ENCODE results near the gene TTLL12.

TTLL12 gene

DNA sequence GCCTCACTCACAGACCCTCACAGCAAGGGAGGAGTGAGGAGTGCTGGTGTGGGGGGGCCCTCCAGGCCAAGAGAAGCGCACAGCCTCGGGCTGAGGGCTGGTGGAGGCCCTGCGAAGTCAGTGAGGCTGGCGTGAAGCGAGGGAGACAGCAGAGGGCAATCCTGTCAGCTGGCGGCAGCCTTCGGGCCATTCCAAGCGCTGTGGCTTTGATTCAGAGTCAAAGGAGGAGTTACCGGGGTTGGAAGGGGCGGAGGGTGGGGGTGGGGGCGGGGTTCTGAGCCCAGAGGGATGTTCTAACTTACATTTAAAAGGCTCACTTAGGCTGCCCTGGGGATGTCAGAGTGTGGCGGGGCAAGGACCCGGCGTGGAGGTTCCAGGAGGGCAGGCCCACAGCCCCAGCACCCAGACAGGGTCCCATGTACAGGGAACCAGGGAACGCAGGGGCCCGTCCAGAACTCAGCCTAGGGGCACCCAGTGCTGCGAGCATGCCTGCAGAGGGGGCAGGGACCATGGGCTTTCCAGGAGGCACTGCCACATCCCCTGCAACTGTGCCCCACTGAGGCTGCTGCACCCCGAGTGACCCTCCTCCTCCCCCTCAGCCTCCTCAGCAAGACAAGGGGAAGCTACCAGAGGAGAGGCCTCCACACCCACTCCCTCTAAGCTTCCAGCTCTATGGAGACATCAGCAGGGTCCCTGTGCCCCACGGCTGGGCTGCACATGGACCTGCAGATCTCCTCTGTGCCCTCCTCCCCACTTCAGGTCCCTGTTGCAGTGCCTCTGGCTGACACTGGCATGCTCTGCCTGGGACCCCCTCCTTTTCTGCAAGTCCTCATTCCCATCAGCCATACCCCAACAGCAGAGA, 39.7 kb upstream of the TTLL12 start:
- peaks cover 5% of the 10 kb centered on the region for H3K27me3 ChIP-seq (ENCODE audit: control insufficient read depth, insufficient read depth, low read length)
- H3K4me1 ChIP-seq (ENCODE audit: control insufficient read depth, insufficient read depth, low read length): peaks cover 10% of the 10 kb centered on the region
- H3K4me3 ChIP-seq (ENCODE audit: low read depth, low read length): no peak overlapping the region
- no peaks in the 10 kb centered on the region for H3K9me3 ChIP-seq (ENCODE audit: control insufficient read depth, insufficient read depth, low read length)
- no peak overlapping the region for H3K9ac ChIP-seq (ENCODE audit: low read depth, low read length)
- H3K36me3 ChIP-seq (ENCODE audit: control insufficient read depth, insufficient read depth, low read length): no peaks in the 10 kb centered on the region

DNA sequence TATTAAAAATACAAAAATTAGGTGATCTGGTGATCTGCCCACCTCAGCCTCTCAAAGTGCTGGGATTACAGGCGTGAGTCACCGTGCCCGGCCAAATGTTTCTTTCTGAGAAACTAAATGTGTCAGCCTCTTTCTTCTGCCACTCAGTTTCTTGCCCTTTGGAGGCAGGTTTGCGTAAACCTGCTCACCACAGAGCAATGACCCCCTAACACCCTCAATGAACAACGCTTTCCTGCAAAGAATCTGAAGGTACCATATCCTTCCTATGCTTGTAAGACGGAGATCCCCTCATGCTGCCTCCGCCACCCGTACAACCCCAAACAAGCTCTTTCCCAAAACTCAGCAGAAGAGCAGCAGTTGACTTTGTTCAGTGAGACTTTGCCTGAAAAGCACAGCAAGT, 38.7 kb upstream of the TTLL12 start:
- H3K4me1 ChIP-seq (ENCODE audit: control insufficient read depth, insufficient read depth, low read length): peaks cover 10% of the 10 kb centered on the region
- H3K9me3 ChIP-seq (ENCODE audit: control insufficient read depth, insufficient read depth, low read length): no peaks in the 10 kb centered on the region
- H3K27me3 ChIP-seq (ENCODE audit: control insufficient read depth, insufficient read depth, low read length): peaks cover 5% of the 10 kb centered on the region

DNA sequence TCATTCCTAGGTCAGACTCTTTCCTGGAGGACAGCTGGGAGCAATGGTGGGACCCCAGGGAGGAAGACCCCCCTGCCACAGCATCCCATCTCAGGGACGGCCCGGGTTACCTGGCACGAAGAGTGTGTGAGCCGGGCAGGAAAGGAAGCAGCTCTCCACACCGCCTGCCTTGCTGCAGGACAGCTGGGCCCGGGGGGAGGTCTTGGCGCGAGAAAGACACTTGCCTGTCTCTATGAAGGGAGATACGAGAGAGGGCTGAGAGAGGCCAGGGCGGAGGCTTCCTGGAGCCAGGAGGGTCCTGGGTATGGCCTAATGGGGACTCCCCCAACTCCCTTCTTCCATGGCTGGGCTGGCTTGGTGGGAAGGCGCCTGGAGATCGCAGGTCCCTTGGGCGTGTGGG, 36.1 kb upstream of the TTLL12 start:
- no peak overlapping the region for H3K9ac ChIP-seq (ENCODE audit: low read depth, low read length)
- H3K9me3 ChIP-seq (ENCODE audit: control insufficient read depth, insufficient read depth, low read length): no peaks in the 10 kb centered on the region
- H3K36me3 ChIP-seq (ENCODE audit: control insufficient read depth, insufficient read depth, low read length): no peaks in the 10 kb centered on the region
- peaks cover 10% of the 10 kb centered on the region for H3K4me1 ChIP-seq (ENCODE audit: control insufficient read depth, insufficient read depth, low read length)
- H3K4me3 ChIP-seq (ENCODE audit: low read depth, low read length): no peak overlapping the region
- peaks cover 5% of the 10 kb centered on the region for H3K27me3 ChIP-seq (ENCODE audit: control insufficient read depth, insufficient read depth, low read length)

More for the DNA sequence above, 38.7 kb upstream of the TTLL12 start:
- no peaks in the 10 kb centered on the region for H3K36me3 ChIP-seq (ENCODE audit: control insufficient read depth, insufficient read depth, low read length)
- no peak overlapping the region for H3K4me3 ChIP-seq (ENCODE audit: low read depth, low read length)
- H3K9ac ChIP-seq (ENCODE audit: low read depth, low read length): no peak overlapping the region

DNA sequence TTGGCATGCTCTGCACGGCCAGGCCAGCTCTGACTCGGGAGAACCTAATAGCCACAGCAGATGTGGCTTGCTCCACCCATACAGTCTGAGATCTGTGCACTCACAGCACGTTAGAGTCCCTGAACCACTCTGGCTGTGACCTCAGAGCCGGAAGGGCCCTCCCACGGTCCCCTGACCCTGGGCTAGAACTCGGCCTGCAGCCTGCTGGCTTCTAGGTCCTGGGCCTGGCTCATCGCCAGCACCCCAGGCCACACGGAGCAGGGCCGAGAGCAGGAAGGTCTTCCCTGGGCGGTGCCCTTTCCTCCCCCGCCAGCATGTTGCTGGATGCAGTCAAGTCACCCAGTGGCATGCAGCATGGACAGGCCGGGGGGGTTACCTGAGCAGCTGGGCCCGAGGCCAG, 35.3 kb upstream of the TTLL12 start:
- Histone ChIP-seq H3K4me3 (ENCODE audit: low read depth, low read length) (no peak overlapping the region), H3K27me3 (ENCODE audit: control insufficient read depth, insufficient read depth, low read length) (peaks cover 5% of the 10 kb centered on the region), H3K9me3 (ENCODE audit: control insufficient read depth, insufficient read depth, low read length) (no peaks in the 10 kb centered on the region), H3K9ac (ENCODE audit: low read depth, low read length) (no peak overlapping the region), H3K36me3 (ENCODE audit: control insufficient read depth, insufficient read depth, low read length) (no peaks in the 10 kb centered on the region), H3K4me1 (ENCODE audit: control insufficient read depth, insufficient read depth, low read length) (peaks cover 8% of the 10 kb centered on the region)

DNA sequence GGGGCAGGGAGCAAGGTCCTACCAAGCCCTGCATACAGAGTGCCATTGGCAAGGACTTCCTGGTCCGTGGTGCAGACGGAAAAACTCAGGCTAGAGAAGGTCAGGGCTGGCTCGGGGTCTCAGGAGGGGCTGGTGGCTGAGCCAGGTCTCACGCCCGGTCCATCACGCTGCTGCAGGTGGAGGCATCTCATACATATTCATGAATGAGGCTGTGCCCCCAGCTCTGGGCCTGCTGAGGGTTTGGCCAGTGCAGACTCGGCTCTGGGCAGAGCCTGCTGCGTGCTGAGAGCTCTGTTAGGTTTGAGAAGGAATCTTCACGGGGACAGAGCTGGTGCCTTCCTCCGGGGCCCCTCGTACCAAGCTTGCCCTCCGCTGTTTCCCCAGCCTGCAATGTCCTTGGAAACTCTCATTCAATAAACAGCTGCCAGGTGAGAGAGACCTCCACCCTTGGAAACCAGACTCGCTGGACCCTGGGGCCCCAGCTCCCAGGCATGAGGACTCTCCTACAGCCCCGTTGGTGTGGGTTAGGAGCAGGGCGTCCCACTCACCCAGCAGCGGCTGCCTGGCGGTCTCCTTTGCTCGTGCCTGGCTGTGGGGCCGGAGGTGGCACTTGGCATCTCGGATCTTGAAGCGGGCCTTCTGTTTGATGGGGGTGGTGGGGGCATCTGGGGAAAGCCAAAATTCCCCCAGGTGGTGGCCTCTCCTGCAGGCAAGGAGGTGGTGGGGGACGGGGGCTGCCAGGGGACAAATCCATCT, 33.9 kb upstream of the TTLL12 start:
- Histone ChIP-seq H3K27me3 (ENCODE audit: control insufficient read depth, insufficient read depth, low read length) (peaks cover 3% of the 10 kb centered on the region), H3K4me1 (ENCODE audit: control insufficient read depth, insufficient read depth, low read length) (peaks cover under 1% of the 10 kb centered on the region), H3K9ac (ENCODE audit: low read depth, low read length) (no peak overlapping the region), H3K36me3 (ENCODE audit: control insufficient read depth, insufficient read depth, low read length) (no peaks in the 10 kb centered on the region), H3K9me3 (ENCODE audit: control insufficient read depth, insufficient read depth, low read length) (no peaks in the 10 kb centered on the region), H3K4me3 (ENCODE audit: low read depth, low read length) (no peak overlapping the region)

DNA sequence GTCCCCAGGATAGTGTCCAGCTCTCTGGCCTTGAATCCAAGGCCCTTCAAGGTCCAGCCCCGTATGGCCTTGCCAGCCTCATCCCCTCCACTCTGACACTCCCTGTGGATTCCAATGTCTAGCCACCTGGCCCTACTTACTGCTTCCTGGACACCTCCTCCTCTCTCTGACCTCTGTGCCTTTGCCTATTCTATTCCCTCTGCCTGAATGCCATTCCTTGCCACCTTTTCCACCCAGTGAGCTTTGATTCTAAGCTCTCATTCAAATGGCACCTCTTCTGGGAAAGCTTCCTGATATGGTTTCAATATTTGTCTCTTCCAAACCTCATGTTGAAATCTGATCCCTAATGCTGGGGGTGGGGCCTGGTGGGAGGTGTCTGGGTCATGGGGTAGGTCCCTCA, 31.9 kb upstream of the TTLL12 start:
- Histone ChIP-seq H3K4me3 (ENCODE audit: low read depth, low read length) (no peak overlapping the region), H3K36me3 (ENCODE audit: control insufficient read depth, insufficient read depth, low read length) (no peaks in the 10 kb centered on the region), H3K4me1 (ENCODE audit: control insufficient read depth, insufficient read depth, low read length) (no peaks in the 10 kb centered on the region), H3K9ac (ENCODE audit: low read depth, low read length) (no peak overlapping the region), H3K27me3 (ENCODE audit: control insufficient read depth, insufficient read depth, low read length) (no peaks in the 10 kb centered on the region), H3K9me3 (ENCODE audit: control insufficient read depth, insufficient read depth, low read length) (no peaks in the 10 kb centered on the region)

DNA sequence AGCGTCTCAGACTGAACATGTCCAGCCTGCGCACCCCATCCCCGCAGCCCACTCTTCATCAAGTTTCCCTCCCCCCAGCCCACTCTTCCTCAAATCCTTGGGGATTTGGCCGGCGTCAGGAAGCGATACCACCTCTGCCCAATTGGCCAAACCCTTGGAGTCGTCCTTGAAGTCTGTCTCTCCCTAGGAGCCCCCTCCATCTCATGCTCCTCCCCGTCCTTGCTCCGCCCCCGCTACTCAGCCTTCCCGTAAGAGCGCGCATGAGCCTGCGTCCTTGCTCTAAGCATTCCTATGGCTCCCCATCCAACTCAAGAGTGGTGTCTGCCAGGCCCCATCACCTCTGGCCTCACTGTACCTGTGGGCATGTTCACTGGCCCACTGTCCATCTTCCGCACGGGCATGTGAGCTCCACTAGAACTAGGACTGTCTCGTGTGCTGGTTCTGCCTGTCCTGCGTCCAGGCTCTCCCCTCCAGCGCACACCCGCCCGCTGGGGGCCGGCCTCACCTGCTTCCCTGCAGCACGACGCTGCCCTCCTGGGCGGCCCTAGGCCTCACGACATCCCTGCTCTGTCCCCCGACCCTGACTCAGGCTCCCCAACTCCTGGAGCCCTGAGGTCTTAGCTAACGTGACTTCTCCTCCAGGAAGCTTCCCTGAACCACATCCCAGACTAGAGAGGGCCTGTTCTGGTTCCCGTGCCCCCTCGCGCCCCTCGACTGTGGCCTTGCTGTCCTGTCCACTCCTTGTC, 30.5 kb upstream of the TTLL12 start:
- Histone ChIP-seq H3K27me3 (ENCODE audit: control insufficient read depth, insufficient read depth, low read length) (no peaks in the 10 kb centered on the region), H3K9me3 (ENCODE audit: control insufficient read depth, insufficient read depth, low read length) (no peaks in the 10 kb centered on the region), H3K4me1 (ENCODE audit: control insufficient read depth, insufficient read depth, low read length) (no peaks in the 10 kb centered on the region), H3K36me3 (ENCODE audit: control insufficient read depth, insufficient read depth, low read length) (no peaks in the 10 kb centered on the region), H3K4me3 (ENCODE audit: low read depth, low read length) (no peak overlapping the region), H3K9ac (ENCODE audit: low read depth, low read length) (no peak overlapping the region)

DNA sequence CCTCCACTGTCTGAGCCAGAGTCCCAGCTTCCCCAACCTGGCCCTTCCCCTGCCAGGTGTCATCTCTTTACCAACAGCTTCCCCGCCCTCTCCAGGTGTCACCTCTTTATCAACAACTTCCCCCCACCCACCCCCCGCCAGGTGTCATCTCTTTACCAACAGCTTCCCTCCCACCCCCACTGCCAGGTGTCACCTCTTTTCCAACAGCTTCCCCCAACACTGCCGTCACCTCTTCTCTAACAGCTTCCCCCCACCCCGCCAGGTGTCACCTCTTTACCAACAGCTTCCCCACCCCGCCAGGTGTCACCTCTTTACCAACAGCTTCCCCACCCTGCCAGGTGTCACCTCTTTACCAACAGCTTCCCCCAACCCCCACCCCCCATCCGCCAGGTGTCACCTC, 29.8 kb upstream of the TTLL12 start:
- H3K36me3 ChIP-seq (ENCODE audit: control insufficient read depth, insufficient read depth, low read length): no peaks in the 10 kb centered on the region
- H3K4me3 ChIP-seq (ENCODE audit: low read depth, low read length): no peak overlapping the region
- no peaks in the 10 kb centered on the region for H3K9me3 ChIP-seq (ENCODE audit: control insufficient read depth, insufficient read depth, low read length)

DNA sequence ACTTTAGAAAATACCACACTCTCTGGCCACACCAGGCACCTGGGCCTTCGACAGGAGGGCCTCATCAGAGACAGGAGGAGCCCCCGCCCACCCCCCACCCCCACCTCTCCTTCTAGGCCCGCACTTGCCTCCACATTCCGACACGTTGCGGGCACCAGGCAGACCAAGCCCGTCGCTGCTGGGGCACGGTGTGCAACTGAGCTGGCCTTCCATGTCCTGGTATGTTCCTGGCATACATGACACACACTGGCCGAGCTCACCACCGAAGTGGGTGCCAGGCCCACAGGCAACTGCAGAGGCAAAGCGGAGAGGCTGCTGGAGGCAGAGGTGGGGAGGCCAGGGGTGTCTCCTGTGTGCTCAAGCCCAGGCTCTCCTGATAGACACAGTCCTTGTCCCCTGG, 27.0 kb upstream of the TTLL12 start:
- no peaks in the 10 kb centered on the region for H3K27me3 ChIP-seq (ENCODE audit: control insufficient read depth, insufficient read depth, low read length)
- H3K4me3 ChIP-seq (ENCODE audit: low read depth, low read length): no peak overlapping the region
- H3K9me3 ChIP-seq (ENCODE audit: control insufficient read depth, insufficient read depth, low read length): no peaks in the 10 kb centered on the region
- no peak overlapping the region for H3K9ac ChIP-seq (ENCODE audit: low read depth, low read length)
- no peaks in the 10 kb centered on the region for H3K36me3 ChIP-seq (ENCODE audit: control insufficient read depth, insufficient read depth, low read length)
- no peaks in the 10 kb centered on the region for H3K4me1 ChIP-seq (ENCODE audit: control insufficient read depth, insufficient read depth, low read length)

More for the DNA sequence above, 29.8 kb upstream of the TTLL12 start:
- no peaks in the 10 kb centered on the region for H3K27me3 ChIP-seq (ENCODE audit: control insufficient read depth, insufficient read depth, low read length)
- H3K4me1 ChIP-seq (ENCODE audit: control insufficient read depth, insufficient read depth, low read length): no peaks in the 10 kb centered on the region
- H3K9ac ChIP-seq (ENCODE audit: low read depth, low read length): no peak overlapping the region

DNA sequence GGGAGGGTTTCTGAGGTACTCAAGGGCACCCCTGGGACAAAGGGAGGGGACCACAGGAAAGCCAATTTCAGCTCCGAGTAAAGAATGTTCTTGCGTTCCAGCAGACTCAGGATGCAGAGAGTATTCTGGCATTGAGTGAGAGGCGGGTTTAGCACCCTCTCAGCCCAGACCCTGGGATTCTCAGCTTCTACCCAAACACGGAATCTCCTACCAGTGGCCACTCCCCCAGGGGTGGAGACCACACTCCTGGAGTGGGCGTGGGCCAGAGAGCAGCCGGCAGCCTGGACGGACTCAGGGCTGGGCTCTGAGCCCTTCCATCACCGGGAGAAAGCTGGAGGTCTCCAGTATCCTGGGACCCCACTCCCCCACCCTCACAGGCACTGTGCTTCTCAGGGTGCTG, 26.1 kb upstream of the TTLL12 start:
- Histone ChIP-seq H3K4me1 (ENCODE audit: control insufficient read depth, insufficient read depth, low read length) (no peaks in the 10 kb centered on the region), H3K9me3 (ENCODE audit: control insufficient read depth, insufficient read depth, low read length) (no peaks in the 10 kb centered on the region), H3K4me3 (ENCODE audit: low read depth, low read length) (no peak overlapping the region), H3K36me3 (ENCODE audit: control insufficient read depth, insufficient read depth, low read length) (no peaks in the 10 kb centered on the region), H3K27me3 (ENCODE audit: control insufficient read depth, insufficient read depth, low read length) (no peaks in the 10 kb centered on the region), H3K9ac (ENCODE audit: low read depth, low read length) (no peak overlapping the region)

DNA sequence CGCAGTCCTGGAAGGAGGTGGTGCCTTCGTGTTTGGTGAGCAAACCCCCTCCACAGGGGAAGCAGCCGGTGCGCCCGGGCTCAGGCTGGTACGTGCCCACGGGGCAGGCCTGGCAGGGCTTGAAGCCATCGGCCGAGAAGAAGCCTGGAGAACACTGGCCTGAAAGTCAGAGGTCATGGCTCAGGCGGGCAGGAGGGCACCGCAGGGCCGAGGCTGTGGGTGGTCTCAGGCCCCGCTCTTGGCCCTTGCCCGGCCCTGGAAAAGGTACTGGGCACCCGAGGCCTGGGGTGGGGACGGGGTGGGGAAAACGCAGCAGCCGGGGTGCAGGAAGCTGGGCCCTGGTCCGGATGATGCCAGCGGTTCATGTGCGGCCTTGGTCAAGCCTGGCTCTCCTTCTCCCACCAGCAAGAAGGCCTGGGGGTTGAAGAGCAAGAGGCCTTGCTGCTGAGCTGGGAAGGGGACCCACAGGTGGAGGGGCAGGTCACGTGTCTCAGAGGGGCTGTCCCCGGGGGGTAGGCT, 25.6 kb upstream of the TTLL12 start:
- H3K9ac ChIP-seq (ENCODE audit: low read depth, low read length): no peak overlapping the region
- H3K4me1 ChIP-seq (ENCODE audit: control insufficient read depth, insufficient read depth, low read length): no peaks in the 10 kb centered on the region
- H3K9me3 ChIP-seq (ENCODE audit: control insufficient read depth, insufficient read depth, low read length): no peaks in the 10 kb centered on the region
- H3K27me3 ChIP-seq (ENCODE audit: control insufficient read depth, insufficient read depth, low read length): no peaks in the 10 kb centered on the region
- no peaks in the 10 kb centered on the region for H3K36me3 ChIP-seq (ENCODE audit: control insufficient read depth, insufficient read depth, low read length)
- no peak overlapping the region for H3K4me3 ChIP-seq (ENCODE audit: low read depth, low read length)
